HG02623 (cell line): ENCODE measurements around the gene OASL.

Experiments used
- ATAC-seq: cut with Tn5 transposase; IDR thresholded peaks from one replicate; pipeline ENCODE4 v1.9.1; 2021; ENCODE audit warnings: moderate library complexity; ENCODE audit not compliant: unreplicated experiment

The OASL gene

DNA sequence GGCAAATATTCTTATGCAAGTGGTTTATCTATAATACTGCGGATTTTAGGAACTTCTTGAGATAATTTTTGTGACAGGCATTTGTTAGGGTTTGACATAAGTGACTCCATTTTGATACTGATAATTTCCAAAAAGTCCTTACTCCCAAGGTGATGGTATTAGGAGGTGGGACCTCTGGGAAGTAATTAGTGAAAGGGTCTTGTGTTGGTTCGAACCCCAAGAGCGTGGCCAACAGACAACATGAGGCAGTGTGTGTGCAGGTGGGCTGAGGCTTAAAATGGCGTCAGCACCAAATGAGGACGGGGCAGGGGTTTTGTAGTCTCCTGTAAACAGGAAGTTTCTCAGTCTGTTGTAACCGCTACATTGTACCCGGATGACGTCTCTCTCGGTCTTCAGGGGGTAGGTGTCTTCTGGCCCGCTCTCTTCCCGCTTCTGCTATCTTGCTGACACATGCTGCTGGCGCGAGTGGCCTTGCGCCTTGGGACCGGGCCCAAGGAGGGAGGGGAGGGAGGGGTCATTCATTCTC, 21.0 kb downstream of the OASL start:
- no peak for ATAC-seq

DNA sequence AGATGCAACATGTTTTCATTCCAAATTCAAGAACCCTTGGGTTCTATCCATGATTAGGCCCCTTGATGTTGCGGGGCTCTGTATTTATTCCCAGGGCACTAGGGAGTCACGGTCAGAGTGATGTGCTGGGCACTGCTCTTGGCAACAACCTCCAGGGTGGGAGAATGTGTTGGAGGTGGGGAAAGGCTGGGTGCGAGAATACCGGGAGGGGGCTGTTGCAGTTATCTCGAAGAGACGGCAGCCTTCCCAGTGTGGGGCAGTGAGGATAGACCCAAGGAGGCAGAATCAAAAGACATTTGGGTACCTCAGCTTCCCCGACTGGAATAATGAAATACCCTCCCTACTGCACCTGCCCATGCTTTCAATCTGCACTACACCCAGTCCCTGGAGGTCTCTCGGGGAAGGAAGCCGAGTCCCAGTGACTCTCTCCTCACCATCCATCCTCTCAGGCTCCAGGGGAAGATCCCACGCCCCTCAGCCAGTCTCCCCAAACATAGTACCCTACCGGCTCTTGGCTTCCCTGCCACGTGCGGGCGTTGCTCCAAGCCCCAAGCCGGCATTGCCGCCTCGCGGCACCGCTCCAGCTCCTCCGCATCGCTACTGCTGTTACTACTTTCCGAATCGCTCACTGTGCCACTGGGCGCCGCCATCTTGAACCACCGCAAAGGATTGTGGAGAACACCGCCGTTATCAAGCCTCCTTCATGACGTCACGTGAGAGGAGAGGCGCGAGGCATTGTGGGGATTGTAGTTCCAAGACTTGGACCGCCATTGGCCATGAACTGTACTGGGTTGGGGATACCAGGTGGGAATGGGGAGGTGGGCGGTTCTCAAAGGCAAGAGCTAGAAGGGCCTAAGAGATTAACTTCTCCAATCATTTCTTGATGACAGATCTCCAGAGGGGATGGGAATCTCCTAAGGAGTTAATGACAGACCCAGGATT, 22.9 kb downstream of the OASL start, which contains the start of gene C12orf43:
Gene C12orf43, minus strand, starts transcription at position 663 of the 942 bp plus-strand sequence. Its CDS starts 13 bp downstream, at position 650.
- peak; percentile 93 for ATAC-seq

DNA sequence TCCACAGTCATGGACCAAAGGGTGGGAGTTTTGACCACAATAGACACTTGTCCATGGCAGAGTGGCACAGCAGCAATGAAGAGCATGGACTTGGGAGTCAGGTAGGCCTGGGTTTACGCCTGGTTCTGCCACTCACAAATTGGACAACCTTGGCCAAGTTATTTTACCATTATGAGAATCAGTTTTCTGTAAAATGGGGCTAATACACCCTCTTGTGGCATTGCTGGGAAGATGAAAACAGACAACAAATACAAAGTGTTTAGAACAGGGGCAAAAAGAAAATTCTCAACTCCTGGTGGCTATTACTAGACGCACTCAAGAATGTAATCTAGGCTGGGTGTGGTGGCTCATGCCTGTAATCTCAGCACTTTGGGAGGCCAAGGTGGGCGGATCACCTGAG, 25.3 kb downstream of the OASL start:
- ATAC-seq = no peak

DNA sequence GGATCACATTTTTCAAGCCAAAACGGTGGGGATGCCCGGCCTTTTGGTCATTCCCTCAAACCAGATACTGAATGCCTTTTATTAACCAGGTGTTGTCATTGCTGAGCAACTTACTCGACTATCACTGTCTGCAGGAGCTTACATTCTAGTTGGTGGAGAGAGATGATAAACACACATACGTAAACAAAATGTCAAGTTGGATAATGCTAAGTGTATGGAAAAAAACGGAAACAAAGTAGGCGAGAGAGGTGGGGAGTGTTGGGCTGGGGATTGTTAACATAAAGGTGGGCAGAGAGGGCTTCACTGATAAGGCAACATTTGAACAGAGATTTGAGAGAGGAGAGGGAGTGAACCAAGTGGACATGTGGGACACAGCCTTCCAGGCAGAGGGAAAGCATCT, 27.2 kb downstream of the OASL start:
- ATAC-seq = no peak

DNA sequence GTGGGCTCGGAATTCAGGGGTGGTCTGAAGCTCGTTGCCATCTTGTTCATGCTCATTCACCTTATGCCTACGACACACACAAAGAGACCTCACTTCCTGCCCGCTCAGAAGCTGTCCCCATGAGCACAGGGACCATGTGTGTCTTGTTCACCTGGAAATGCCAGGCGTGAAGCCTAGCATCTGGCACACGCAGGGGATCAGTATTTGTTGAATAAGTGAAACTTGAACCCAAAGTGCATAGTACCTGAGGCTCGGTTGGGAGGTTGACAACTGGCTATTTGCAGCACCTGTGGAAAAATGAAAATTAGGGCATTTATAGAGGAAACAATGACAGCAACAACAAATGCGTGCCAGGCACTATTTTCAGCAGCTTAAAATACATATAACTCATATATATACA, 28.2 kb downstream of the OASL start:
- ATAC-seq = no peak

- no peak for ATAC-seq
Observed at GRCh38 chr12:121009741-121010140, 29.3 kb downstream of the OASL start.

DNA sequence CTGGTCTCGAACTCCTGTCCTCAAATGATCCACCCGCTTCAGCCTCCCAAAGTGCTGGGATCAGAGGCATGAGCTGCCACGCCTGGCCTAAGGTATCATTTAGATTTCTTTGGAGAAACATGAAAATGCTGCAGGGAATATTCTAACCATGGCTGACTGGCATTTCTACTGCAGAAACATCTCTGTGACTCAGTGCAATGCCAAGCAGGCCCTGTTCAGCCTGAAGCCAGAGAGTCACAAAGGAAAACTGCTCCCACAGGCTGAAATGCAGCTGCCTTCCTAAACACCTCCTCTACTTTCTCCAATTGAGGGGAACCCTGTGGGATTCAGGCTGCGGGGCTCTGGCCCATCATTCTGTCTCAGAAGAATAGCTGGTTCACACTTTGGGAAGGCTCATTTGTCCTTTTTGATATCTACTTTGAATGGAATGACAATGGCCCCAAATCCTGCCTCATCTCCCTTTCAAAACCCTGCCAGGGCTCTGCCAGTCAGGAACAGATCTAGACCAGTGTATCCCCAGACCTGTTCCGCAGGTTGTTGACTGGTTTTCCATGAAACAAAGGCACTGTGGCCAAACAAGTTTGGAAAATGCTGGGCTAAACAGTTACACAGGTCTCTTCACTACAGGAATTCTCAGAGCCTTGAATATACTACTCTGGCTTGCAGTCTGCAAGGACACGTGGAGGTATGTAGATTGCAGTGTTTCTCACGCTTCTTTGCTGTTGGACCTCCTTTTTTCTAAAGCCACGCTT, 30.5 kb downstream of the OASL start:
- ATAC-seq = no peak

GRCh38 chr12:121005346-121005815, 33.7 kb downstream of the OASL start:
- no peak for ATAC-seq

GRCh38 chr12:121004253-121004815, 34.7 kb downstream of the OASL start:
- ATAC-seq = no peak

DNA sequence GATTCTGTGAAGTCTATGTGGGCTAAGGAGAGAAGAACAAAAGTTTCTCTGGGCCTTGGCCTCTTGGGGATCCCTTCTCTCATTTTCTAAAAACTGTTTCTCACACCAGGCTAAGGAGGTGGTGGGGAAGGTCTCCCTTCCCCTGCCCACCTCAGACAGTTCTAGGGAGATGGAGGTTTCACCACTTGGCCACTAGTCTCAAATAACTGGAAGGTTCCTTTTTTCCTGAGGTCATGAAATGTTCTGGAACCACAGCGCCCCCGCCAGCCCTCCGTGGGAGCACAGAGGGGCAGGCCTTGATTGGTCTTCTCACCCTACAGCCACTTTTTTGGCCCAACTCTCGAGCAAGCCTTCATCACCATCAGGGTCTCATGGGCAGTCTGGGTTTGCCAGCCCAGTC, 35.4 kb downstream of the OASL start:
- ATAC-seq = no peak

DNA sequence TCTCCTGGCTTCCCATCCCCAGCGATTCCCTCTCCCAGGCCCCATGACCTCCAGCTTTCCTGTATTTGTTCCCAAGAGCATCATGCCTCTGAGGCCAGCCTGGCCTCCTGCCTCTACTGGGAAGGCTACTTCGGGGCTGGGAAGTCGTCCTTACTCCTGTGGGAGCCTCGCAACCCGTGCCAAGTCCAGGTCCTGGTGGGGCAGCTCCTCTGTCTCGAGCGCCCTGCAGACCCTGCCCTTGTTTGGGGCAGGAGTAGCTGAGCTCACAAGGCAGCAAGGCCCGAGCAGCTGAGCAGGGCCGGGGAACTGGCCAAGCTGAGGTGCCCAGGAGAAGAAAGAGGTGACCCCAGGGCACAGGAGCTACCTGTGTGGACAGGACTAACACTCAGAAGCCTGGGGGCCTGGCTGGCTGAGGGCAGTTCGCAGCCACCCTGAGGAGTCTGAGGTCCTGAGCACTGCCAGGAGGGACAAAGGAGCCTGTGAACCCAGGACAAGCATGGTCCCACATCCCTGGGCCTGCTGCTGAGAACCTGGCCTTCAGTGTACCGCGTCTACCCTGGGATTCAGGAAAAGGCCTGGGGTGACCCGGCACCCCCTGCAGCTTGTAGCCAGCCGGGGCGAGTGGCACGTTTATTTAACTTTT, 37.1 kb downstream of the OASL start:
- ATAC-seq = no peak

GRCh38 chr12:121001060-121001459, 38.0 kb downstream of the OASL start:
- ATAC-seq = no peak

DNA sequence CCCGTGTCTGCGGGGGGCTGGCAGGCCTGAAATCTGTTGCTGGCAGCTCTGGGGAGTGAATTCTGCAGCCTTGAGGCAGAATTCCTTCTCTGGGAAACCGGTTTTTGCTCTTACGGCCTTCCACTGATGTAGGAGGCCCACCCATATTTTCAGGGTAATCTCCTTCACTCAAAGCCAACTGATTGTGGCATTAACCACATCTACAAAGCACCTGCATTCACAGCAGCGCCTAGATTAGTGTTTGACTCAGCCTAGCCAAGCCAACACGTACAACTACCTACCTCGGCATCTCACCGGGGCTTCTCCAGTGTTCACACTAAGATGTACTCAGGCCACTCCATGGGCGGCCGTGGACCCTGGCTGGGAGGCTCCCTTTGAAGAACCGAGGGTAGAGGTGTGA, 38.5 kb downstream of the OASL start:
- ATAC-seq = no peak

DNA sequence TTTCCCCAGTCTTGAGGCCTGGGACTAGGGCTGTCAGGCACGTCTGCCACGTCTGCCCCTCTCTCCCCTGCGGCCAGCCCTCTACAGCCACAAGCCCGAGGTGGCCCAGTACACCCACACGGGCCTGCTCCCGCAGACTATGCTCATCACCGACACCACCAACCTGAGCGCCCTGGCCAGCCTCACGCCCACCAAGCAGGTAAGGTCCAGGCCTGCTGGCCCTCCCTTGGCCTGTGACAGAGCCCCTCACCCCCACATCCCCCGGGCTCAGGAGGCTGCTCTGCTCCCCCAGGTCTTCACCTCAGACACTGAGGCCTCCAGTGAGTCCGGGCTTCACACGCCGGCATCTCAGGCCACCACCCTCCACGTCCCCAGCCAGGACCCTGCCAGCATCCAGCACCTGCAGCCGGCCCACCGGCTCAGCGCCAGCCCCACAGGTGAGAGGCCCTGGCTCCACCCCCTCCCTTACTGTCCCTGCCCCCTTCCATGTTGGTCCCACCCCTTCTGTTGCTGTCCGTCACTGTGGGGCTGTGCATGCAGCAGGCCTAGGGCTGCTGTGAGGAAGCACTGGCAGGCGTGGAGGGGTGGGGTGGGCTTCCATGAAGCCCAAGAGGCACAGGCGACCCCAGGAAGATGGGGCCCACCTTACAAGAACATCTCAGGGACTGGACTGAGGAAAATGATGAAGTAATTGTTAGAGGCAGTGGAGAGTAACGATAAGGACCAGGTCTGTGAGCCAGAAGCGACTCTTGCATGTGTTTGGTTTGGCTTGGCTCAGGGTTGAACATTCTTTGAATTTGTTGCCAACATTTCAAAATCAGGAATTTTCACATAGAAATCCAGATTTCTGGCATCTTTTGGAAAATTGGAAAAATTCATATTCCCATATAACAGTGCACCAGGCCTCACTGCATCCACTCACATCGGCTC, 39.6 kb downstream of the OASL start:
- no peak for ATAC-seq

DNA sequence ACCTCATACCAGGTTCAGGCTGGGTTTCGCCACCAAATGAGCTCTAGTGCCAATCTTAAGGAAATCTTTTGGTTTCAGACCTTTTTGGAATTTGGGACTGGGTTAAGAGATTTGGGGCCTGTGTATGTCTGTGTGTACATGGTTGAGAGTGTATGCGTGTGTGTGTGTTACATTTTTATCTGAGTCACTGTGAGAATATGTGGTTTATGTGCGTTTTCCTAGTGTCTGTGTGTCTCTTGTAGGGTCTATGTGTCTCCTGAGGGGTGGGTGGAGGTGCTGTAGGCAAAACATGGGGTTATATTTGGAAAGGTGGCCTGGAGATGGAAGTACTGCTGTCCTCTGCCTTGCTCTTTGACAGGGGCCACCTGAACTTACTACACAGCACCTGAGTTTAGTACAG, 40.6 kb downstream of the OASL start:
- ATAC-seq = no peak

- no peak for ATAC-seq
Observed at GRCh38 chr12:120997448-120997847, 41.6 kb downstream of the OASL start.

- ATAC-seq = no peak
Observed at GRCh38 chr12:120996133-120996746, 42.8 kb downstream of the OASL start.

DNA sequence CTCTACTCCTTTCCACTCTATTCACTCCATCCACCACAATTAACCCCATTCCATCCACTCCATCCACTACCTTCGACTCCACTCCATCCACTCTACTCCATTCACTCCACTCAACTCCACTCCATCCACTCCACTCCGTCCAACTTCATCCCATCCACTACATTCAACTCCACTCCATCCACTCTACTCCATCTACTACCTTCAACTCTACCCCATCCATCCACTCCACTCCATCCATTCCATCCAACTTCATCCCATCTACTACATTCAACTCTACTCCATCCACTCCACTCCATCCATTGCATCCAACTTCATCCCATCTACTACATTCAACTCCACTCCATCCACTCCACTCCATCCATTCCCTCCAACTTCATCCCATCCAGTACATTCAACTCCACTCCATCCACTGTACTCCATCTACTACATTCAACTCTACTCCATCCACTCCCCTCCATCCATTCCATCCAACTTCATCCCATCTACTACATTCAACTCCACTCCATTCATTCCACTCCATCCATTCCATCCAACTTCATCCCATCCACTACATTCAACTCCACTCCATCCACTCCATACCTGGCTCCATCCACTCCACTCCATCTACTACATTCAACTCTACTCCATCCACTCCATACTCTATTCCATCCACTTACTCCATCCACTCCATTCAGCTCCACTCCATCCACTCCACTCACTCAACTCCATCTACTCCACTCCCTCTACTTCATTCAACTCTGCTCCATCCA, 44.3 kb downstream of the OASL start:
- ATAC-seq = no peak

- no peak for ATAC-seq
Observed at GRCh38 chr12:120994059-120994458, 45.0 kb downstream of the OASL start.
